T-helper 9 cell (primary cell): Measurements from ENCODE around the gene TRMT10B.
A peak's percentile ranks its signal among the peaks of the same experiment; 100 is the strongest.
"Not testable (repeated sequence)": the region's sequence is repeated elsewhere in the genome, so short reads cannot be mapped to it uniquely, and the experiment has no call there.

ENCODE experiments used
- DNase-seq: peaks from one replicate; pipeline ENCODE4 v3.0.0-alpha.2; 2020

TRMT10B gene

DNA sequence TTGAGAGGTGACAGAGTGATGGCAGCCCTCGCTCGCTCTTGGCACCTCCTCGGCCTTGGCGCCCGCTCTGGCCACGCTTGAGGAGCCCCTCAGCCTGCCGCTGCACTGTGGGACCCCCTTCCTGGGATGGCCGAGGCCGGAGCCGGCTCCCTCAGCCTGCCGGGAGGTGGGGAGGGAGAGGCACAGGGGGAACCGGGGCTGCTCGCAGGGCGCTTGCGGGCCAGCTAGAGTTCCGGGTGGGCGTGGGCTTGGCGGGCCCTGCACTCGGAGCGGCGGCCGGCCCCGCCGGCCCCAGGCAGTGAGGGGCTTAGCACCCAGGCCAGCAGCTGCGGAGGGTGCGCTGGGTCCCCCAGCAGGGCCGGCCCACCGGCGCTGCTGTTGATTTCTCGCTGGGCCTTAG is 1.9 kb upstream of the TRMT10B start:
- DNase-seq: not testable (repeated sequence)

DNA sequence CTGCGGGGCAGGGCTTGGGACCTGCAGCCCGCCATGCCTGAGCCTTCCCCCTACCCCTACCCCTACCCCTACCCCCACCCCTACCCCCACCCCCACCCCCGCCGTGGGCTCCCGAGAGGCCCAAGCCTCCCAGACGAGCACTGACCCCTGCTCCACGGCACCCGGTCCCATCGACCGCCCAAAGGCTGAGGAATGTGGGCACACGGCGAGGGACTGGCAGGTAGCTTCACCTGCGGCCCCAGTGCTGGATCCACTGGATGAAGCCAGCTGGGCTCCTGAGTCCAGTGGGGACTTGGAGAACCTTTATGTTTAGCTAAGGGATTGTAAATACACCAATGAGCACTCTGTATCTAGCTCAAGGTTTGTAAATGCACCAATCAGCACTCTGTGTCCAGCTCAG is 1.5 kb upstream of the TRMT10B start:
- DNase-seq: not testable (repeated sequence)

DNA sequence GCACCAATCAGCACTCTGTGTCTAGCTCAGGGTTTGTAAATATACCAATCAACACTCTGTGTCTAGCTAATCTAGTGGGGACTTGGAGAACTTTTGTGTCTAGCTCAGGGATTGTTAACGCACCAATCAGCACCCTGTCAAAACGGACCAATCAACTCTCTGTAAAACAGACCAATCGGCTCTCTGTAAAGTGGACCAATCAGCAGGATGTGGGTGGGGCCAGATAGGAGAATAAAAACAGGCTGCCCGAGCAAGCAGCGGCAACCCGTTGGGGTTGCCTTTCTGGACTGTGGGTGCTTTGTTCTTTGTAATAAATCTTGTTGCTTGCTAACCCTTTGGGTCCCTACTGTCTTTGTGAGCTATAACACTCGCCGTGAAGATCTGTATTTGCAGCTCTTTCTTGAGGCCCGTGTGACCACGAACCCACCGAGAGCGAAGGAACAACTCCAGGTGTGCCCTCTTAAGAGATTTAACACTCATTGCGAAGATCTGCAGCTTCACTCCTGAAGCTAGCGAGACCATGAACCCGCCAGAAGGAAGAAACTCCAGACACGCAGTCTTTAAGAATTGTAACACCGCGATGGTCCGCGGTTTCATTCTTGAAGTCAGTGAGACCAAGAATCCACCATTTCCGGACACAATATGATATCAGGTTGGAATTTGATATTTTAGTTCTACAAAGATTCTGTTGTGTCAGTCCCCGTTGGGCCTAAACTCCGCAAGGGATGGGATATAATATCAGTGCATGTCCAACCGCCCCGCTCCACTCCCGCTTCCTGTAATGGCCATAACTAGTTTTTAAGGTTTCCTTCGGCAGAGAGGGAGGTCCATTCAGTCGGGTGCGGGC is 740 bp upstream of the TRMT10B start:
- no peak for DNase-seq

DNA sequence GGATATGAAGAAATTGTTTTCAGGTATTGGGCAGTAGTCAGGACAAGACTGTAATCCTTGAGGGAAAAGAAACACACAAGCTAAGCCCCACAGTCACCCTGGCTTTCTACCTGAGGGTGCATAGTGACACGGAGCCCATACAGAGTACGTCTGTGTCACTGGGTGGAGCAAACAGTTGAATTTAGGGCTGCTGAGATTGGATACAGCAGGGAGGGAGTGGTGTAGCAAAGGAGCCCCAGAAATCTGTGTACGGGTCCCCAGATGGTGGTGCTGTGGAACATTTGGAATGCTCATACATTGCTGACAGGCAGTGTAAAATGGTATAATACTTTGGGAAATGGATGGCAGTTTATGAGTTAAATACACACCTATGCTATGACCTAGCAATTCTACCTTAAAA is 5.1 kb downstream of the TRMT10B start:
- no peak for DNase-seq

DNA sequence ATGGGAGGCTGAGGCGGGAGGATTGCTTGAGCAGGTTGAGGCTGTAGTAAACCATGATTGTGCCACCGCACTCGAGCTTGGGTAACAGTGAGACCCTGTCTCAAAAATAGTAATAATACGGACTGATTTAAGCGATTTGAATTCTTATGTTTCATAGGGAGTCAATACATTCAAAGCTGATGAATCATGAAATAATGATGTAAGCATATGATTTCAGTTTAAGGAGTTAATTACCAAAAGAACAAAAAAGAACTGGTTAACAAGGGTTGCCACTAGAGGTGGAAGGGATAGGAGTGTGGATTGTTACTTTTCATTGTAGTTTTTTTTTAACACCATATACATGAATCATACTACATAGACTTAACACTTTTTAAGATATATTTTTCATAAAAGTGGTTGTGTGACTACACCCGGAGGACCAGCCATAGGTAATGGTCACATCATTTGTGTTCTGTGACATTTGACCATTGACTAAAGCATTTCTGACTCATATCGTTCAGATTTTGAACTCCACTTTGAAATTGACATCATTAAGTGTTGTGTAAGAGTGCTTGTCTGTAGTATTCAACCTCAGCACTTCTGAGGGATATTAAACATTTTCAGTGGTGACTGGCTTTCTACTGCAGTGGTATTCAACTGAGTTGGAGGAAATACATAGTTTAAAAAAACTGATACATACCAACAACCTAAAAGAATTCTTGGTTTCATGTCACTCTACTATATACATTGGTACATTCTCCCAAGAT is 7.0 kb downstream of the TRMT10B start:
- no peak for DNase-seq

- no peak for DNase-seq
These were observed 7.9 kb downstream of the TRMT10B start for GRCh38 chr9:37761511-37761910.

DNA sequence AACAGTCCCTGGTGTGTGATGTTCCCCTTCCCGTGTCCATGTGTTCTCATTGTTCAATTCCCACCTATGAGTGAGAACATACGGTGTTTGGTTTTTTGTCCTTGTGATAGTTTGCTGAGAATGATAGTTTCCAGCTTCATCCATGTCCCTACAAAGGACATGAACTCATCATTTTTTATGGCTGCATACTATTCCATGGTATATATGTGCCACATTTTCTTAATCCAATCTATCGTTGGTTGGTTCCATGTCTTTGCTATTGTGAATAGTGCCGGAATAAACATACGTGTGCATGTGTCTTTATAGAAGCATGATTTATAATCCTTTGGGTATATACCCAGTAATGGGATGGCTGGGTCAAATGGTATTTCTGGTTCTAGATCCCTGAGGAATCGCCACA is 11.7 kb downstream of the TRMT10B start:
- not testable (repeated sequence) for DNase-seq

DNA sequence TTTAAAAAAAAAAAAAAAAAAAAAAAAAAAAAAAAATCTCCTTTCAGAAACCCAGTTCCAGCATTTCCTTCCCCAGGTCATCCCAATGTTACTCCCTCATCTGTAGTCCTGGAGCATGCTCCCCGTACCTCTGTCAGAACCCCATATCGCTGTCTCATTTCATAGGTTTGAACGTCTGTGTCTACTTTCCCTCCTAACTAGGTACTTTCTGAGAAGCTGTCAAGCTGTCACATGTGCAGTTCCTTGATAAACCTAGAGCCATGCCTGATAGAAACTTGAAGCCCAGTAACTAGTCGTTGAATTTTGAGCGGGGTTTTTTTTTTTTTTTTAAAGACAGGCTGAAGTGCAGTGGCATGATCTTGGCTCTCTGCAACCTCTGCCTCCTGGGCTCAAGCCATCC is 15.7 kb downstream of the TRMT10B start:
- no peak for DNase-seq

GRCh38 chr9:37769995-37770394 is 16.4 kb downstream of the TRMT10B start:
- DNase-seq: no peak

DNA sequence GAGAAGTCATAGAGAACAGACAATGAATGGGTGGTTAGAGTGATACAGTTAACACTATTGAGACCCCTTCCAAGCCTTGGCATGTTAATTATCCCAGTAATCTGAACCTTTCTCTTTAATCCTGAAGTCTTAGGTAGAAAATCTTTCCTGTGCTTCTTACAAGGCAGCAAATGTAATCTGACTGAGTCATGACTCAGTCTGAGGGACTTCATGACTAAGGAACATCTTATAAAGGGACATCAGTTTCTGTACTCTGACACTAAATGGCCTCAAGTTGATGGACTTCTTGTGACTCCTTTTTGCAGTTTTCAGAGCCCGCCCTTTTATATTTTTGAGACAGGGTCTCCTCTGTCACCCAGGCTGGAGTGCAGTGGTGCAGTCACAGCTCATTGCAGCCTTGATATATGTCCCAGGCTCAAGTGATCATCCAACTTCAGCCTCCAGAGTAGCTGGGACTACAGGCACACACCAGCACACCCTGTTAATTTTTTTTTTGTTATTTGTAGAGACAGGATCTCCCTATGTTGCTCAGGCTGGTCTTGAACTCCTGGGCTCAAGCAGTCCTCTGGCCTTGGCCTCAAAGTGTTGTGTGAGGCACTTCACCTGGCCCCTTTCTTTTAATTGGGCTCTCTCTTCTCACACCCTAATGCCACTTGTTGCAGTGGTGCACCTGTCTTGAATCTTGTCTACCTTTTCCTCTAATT is 21.8 kb downstream of the TRMT10B start:
- no peak for DNase-seq

- DNase-seq: no peak
These were observed 22.7 kb downstream of the TRMT10B start for GRCh38 chr9:37776328-37776727.

GRCh38 chr9:37778534-37778933 is 24.9 kb downstream of the TRMT10B start:
- DNase-seq: no peak

- DNase-seq: no peak
These were observed 30.6 kb downstream of the TRMT10B start for GRCh38 chr9:37784291-37784615.

GRCh38 chr9:37784616-37785483 is 31.2 kb downstream of the TRMT10B start, which contains the start of gene EXOSC3:
Gene EXOSC3 (minus strand): TSS chr9:37785064. CDS start chr9:37785044, 20 bp downstream.
- DNase-seq: peak; percentile 78

GRCh38 chr9:37787059-37787458 is 33.5 kb downstream of the TRMT10B start:
- DNase-seq: no peak

DNA sequence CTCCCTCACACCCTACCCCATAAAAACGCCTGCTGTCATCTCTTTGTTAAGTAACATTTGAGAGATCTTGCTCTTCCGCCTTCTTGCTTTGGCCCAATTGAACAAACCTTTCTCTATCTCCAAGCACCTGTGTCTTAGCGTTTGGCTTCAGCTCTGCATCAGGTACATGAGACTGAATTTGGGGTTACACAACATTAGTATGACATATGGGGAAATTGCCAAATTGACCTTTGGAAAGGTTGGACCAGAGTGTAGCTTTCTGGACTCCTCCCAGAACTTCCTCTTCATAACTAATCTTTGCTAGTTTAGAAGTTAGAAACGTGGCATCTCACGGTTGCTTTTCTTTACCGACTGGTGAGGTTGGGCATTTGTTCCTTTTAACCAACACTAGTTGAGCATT is 34.7 kb downstream of the TRMT10B start:
- no peak for DNase-seq

GRCh38 chr9:37790096-37790495 is 36.5 kb downstream of the TRMT10B start:
- no peak for DNase-seq

GRCh38 chr9:37792122-37792521 is 38.5 kb downstream of the TRMT10B start:
- no peak for DNase-seq

- DNase-seq: no peak
These were observed 42.6 kb downstream of the TRMT10B start for GRCh38 chr9:37796232-37796631.

DNA sequence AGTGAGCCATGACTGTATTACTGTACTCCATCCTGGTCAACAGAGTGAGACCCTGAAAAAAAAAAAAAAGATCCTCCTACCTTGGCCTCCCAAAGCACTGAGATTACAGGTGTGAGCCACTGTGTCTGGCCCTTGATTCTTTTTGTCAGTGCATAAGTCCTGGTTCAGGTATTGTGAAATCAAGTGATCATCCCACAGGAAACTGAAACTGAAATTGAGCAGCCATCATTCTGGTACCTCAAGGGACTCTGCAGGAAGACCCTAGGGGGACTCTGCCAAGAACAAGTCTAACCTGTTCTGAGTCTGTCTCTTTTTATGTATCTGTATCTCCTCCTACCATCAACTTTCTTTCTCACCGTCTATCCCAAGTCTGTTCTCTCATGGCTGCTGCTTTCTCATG is 45.1 kb downstream of the TRMT10B start:
- no peak for DNase-seq

- DNase-seq: peak; percentile 85
These were observed 47.2 kb downstream of the TRMT10B start, which contains the start of gene DCAF10 for GRCh38 chr9:37800631-37801286. Gene DCAF10 (plus strand): TSS chr9:37800797. CDS start chr9:37800867, 70 bp downstream.
